Sigmoid colon (tissue), 3 donors: ENCODE measurements around the gene ELMO1.

Experiments
- CTCF ChIP-seq, 4 experiments: fragments of 450-650 bp in 3 of 4; fragments of 200-600 bp in 1 of 4; IDR thresholded peaks; one replicate each; pipeline ENCODE4 v1.5.1; 2016 to 2019; ENCODE audit warnings: antibody characterized with exemption in 4 of 4, mild to moderate bottlenecking in 3 of 4, moderate library complexity in 2 of 4
- POLR2A ChIP-seq, 2 donors: fragments of 450-650 bp; IDR thresholded peaks; one replicate each; pipeline ENCODE4 v1.6.1; 2016; ENCODE audit warnings: antibody characterized with exemption in 2 of 2, mild to moderate bottlenecking in 2 of 2, moderate library complexity in 2 of 2

GRCh38 chr7:36900988-36901710, 547.5 kb downstream of the ELMO1 start:
- TF ChIP-seq POLR2A (IDR thresholded peaks at IDR 0.05) (no peak), CTCF (IDR thresholded peaks at IDR 0.05) (no peak)
